Astrocyte (in vitro differentiated cells and primary cell): ENCODE results near the gene FER. TPM values are rescaled to one million over a fixed set of nuclear protein-coding genes. Genes with fewer than 3 reads are reported as not detected.
"Not testable (repeated sequence)": the region's sequence is repeated elsewhere in the genome, so short reads cannot be mapped to it uniquely, and the experiment has no call there.

Experiments used
- DNase-seq: peaks from one replicate; pipeline ENCODE4 v3.0.0-alpha.2; 2010; ENCODE audit warnings: low read depth
- FAIRE-seq: peaks from 2 replicates; lab custom pipeline; 2011; peaks lifted over from hg19 to GRCh38; lab: Jason Lieb, UNC
- H2AFZ ChIP-seq: 2 replicates; pipeline ENCODE4 v1.6.0; 2012; ENCODE audit warnings: low read depth, low read length, inconsistent platforms
- H3K27ac ChIP-seq: 2 replicates; pipeline ENCODE4 v1.5.1; 2011; ENCODE audit warnings: low read depth, low read length, inconsistent platforms
- H3K27me3 ChIP-seq: 2 replicates; pipeline ENCODE4 v1.6.0; 2011; ENCODE audit warnings: low read length, inconsistent platforms; ENCODE audit not compliant: insufficient read depth
- H3K36me3 ChIP-seq: 2 replicates; pipeline ENCODE4 v1.5.1; 2011; ENCODE audit warnings: low read length, inconsistent platforms; ENCODE audit not compliant: insufficient read depth
- H3K4me1 ChIP-seq: 2 replicates; pipeline ENCODE4 v1.5.1; 2011; ENCODE audit warnings: low read length, inconsistent platforms; ENCODE audit not compliant: insufficient read depth
- H3K4me2 ChIP-seq: 2 replicates; pipeline ENCODE4 v1.6.0; 2012; ENCODE audit warnings: low read length, inconsistent platforms
- H3K4me3 ChIP-seq: 2 replicates; pipeline ENCODE4 v1.5.1; 2011; ENCODE audit warnings: low read depth, mild to moderate bottlenecking, low read length, inconsistent platforms; ENCODE audit not compliant: insufficient read depth
- H3K79me2 ChIP-seq: 2 replicates; pipeline ENCODE4 v1.6.0; 2012; ENCODE audit warnings: mild to moderate bottlenecking, low read length, inconsistent platforms; ENCODE audit not compliant: insufficient read depth
- H3K9ac ChIP-seq: 2 replicates; pipeline ENCODE4 v1.6.0; 2012; ENCODE audit warnings: mild to moderate bottlenecking, low read length, inconsistent platforms
- H3K9me3 ChIP-seq: 2 replicates; pipeline ENCODE4 v1.5.1; 2012; ENCODE audit warnings: low read depth, mild to moderate bottlenecking, low read length, inconsistent platforms; ENCODE audit not compliant: insufficient read depth
- H4K20me1 ChIP-seq: 2 replicates; pipeline ENCODE4 v1.6.0; 2012; ENCODE audit warnings: low read length, inconsistent platforms; ENCODE audit not compliant: insufficient read depth
- H3K27ac Mint-ChIP-seq: one replicate; pipeline ENCODE4 v1.8.0; 2021; ENCODE audit warnings: mild to moderate bottlenecking, mixed read lengths; ENCODE audit not compliant: unreplicated experiment
- H3K27me3 Mint-ChIP-seq: one replicate; pipeline ENCODE4 v1.8.0; 2021; ENCODE audit warnings: low read depth, mixed read lengths; ENCODE audit not compliant: unreplicated experiment
- H3K36me3 Mint-ChIP-seq: one replicate; pipeline ENCODE4 v1.8.0; 2021; ENCODE audit warnings: low read depth, mixed read lengths; ENCODE audit not compliant: unreplicated experiment
- H3K4me1 Mint-ChIP-seq: one replicate; pipeline ENCODE4 v1.8.0; 2021; ENCODE audit warnings: low read depth, mixed read lengths; ENCODE audit not compliant: unreplicated experiment
- H3K4me3 Mint-ChIP-seq: one replicate; pipeline ENCODE4 v1.8.0; 2021; ENCODE audit warnings: mild to moderate bottlenecking, moderate library complexity, mixed read lengths; ENCODE audit not compliant: unreplicated experiment
- H3K9me3 Mint-ChIP-seq: one replicate; pipeline ENCODE4 v1.8.0; 2021; ENCODE audit warnings: mild to moderate bottlenecking, mixed read lengths; ENCODE audit not compliant: unreplicated experiment
- CTCF ChIP-seq: IDR thresholded peaks from 2 replicates; pipeline ENCODE4 v1.5.1; 2011; ENCODE audit warnings: low read depth, mild to moderate bottlenecking, inconsistent platforms, low read length, moderate library complexity; ENCODE audit not compliant: insufficient read depth
- EZH2 ChIP-seq: IDR thresholded peaks from 2 replicates; pipeline ENCODE4 v1.6.1; 2012; ENCODE audit warnings: mild to moderate bottlenecking, low read length, inconsistent platforms; ENCODE audit not compliant: insufficient read depth
- total RNA-seq: library from RNA; stranded (reverse); gene quantifications from 2 replicates; pipeline ENCODE4 v1.2.1, GENCODE V29; 2021

Gene FER
- total RNA-seq, 1 donor from 2014 or later = 21.6 TPM

DNA sequence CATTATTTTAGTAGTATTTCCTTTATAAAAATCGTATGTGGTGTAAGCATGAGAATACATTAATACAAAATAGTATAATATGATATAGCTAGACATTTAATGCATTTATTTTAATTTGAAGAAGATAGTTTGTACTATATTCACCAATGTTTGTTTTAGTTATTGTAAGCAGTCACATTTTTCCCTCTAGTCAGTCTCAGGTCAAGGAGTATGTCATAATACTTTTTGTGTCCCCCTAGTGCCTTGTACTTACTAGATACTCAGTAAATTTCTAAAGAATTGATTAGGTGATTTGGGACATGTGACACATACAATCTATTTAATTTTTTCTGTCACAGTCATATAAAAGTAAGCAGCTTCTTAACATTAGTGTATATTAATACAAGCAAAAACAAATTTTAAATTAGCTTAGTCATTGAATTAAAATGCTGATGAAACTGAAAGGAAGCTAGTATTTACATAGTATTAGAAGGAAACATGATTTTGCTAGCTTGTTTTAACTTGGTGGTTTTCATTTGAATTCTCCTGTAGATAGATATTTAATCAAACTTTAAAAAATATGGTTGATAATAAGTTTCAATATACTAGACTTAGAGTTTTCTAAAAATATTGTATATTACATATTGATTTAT, 242.2 kb downstream of the FER start:
- Histone ChIP-seq H3K27ac (no peak overlapping the region), H3K79me2 (no peaks in the 10 kb centered on the region), H3K4me3 (no peak overlapping the region), H3K4me2 (no peak overlapping the region), H3K27me3 (no peaks in the 10 kb centered on the region), H3K4me1 (no peaks in the 10 kb centered on the region), H4K20me1 (no peaks in the 10 kb centered on the region), H3K9me3 (no peaks in the 10 kb centered on the region), H3K9ac (no peak overlapping the region), H2AFZ (no peak overlapping the region), H3K36me3 (no peaks in the 10 kb centered on the region)
- no peak overlapping the region for H3K4me3 Mint-ChIP-seq
- TF ChIP-seq CTCF = no peak
- no peak for TF ChIP-seq EZH2
- no peaks in the 10 kb centered on the region for H3K4me1 Mint-ChIP-seq
- peaks cover 11% of the 10 kb centered on the region for H3K9me3 Mint-ChIP-seq
- no peaks in the 10 kb centered on the region for H3K27me3 Mint-ChIP-seq
- FAIRE-seq (peak; percentile 26), DNase-seq (no peak)
- no peak overlapping the region for H3K27ac Mint-ChIP-seq
- H3K36me3 Mint-ChIP-seq = peaks cover 18% of the 10 kb centered on the region

DNA sequence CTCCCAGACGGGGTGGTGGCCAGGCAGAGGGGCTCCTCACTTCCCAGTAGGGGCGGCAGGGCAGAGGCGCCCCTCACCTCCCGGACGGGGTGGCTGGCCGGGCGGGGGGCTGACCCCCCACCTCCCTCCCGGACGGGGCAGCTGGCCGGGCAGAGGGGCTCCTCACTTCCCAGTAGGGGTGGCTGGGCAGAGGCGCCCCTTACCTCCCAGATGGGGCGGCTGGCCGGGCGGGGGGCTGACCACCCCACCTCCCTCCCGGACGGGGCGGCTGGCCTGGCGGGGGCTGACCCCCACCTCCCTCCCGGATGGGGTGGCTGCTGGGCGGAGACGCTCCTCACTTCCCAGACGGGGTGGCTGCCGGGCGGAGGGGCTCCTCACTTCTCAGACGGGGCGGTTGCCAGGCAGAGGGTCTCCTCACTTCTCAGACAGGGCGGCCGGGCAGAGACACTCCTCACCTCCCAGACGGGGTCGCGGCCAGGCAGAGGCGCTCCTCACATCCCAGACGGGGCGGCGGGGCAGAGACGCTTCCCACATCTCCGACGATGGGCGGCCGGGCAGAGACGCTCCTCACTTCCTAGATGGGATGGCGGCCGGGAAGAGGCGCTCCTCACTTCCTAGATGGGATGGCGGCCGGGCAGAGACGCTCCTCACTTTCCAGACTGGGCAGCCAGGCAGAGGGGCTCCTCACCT, 244.8 kb downstream of the FER start:
- not testable (repeated sequence) for H3K27me3 Mint-ChIP-seq, H4K20me1 ChIP-seq, H3K9ac ChIP-seq, H3K4me2 ChIP-seq, H3K27ac ChIP-seq, H3K27me3 ChIP-seq, H3K9me3 ChIP-seq, H3K36me3 ChIP-seq, H3K4me3 Mint-ChIP-seq, H2AFZ ChIP-seq, H3K4me3 ChIP-seq, FAIRE-seq, DNase-seq, H3K79me2 ChIP-seq, H3K27ac Mint-ChIP-seq, H3K4me1 Mint-ChIP-seq, H3K4me1 ChIP-seq
- H3K36me3 Mint-ChIP-seq = peaks cover 16% of the 10 kb centered on the region
- peaks cover 13% of the 10 kb centered on the region for H3K9me3 Mint-ChIP-seq

DNA sequence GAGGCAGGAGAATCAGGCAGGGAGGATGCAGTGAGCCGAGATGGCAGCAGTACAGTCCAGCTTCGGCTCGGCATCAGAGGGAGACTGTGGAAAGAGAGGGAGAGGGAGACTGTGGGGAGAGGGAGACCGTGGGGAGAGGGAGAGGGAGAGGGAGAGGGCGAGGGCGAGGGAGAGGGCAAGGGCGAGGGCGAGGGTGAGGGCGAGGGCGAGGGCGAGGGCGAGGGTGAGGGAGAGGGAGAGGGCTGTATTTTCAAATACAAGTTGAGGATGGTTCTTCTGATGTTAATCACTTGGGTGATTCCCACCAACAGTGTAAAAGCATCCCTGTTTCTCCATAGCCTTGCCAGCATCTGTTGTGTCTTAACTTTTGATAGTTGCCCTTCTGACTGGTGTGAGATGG, 245.7 kb downstream of the FER start:
- H3K79me2 ChIP-seq, H3K4me1 Mint-ChIP-seq, H3K27ac Mint-ChIP-seq, FAIRE-seq, H3K4me1 ChIP-seq, H3K4me3 Mint-ChIP-seq, H3K27me3 Mint-ChIP-seq, H3K4me3 ChIP-seq, H4K20me1 ChIP-seq, H3K4me2 ChIP-seq, H3K27me3 ChIP-seq, H3K27ac ChIP-seq, H2AFZ ChIP-seq, H3K9ac ChIP-seq, DNase-seq, H3K36me3 ChIP-seq, H3K9me3 ChIP-seq: not testable (repeated sequence)
- Mint-ChIP-seq H3K36me3 (peaks cover 16% of the 10 kb centered on the region), H3K9me3 (peaks cover 11% of the 10 kb centered on the region)
